ENCODE data around the gene PRELP. TPM values are rescaled to one million over a fixed set of nuclear protein-coding genes. Genes with fewer than 3 reads are reported as not detected.

Gene PRELP
- total RNA-seq, 1 experiment from 2014 or later: not detected

- H3K27ac ChIP-seq (ENCODE audit: low read length): no peak overlapping the region
- H3K9me3 ChIP-seq (ENCODE audit: control insufficient read depth, insufficient read depth, low read depth, low read length): no peaks in the 10 kb centered on the region
- intact Hi-C loops (cut with micrococcal nuclease; ENCODE audit: unreplicated experiment) (loop anchor here (10.0 kb wide), 1 partner anchor 105 kb away; the partner anchor contains the start of gene ATP2B4), in situ Hi-C loops (cut with HindIII; ENCODE audit: low pct_unique_long_range_greater_than_20kb, low sequenced_read_pairs) (no loop called here)
- DNase-seq (ENCODE audit: low read depth, low spot score): no peak
- no peak for ATAC-seq
- H3K36me3 ChIP-seq (ENCODE audit: control insufficient read depth, insufficient read depth, low read length): no peaks in the 10 kb centered on the region
- POLR2A ChIA-PET: no interaction called here
- no peaks in the 10 kb centered on the region for H3K27me3 ChIP-seq (ENCODE audit: control insufficient read depth, insufficient read depth, low read length)
- no TSS peak for BruUV-seq (replicated peaks)
- CTCF ChIA-PET: no interaction called here
- no peak overlapping the region for H3K4me3 ChIP-seq (ENCODE audit: low read depth in 2 of 2, low read length in 2 of 2)
- H3K4me1 ChIP-seq (ENCODE audit: control insufficient read depth, insufficient read depth, low read length): no peaks in the 10 kb centered on the region
- TF ChIP-seq POLR2AphosphoS5 (IDR thresholded peaks at IDR 0.05; ENCODE audit: low read depth, low read length) (no peak), SIN3A (IDR thresholded peaks at IDR 0.05; ENCODE audit: borderline replicate concordance, insufficient read depth, low read depth, low read length) (no peak), TCF7L2 (IDR thresholded peaks at IDR 0.05; ENCODE audit: low read depth, low read length) (no peak), CTCF (IDR thresholded peaks at IDR 0.05) (no peak)
Measured at GRCh38 chr1:203519896-203520295, 44.3 kb downstream of the PRELP start.

DNA sequence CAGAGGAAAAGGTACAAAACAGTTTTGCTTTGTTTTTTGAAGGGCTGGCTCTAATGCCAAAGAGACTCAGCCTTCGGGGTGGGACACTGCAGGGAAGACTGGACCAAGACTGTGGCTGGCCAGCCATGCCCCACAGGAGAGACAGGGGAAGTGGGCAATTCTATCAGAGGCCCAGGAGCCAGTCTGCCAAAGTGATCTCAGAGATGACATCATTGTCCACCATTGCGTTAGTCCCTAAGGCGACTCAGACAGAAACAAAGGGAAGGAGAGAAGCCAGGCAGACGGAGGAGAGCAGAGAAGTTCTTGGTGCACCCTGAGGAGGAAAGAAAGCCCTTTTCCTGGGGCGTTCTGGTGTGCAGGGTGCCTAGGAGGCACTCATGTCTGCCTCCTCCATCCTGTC is 44.7 kb downstream of the PRELP start:
- DNase-seq (ENCODE audit: low read depth, low spot score) (no peak), ATAC-seq (no peak)
- H3K4me1 ChIP-seq (ENCODE audit: control insufficient read depth, insufficient read depth, low read length): no peaks in the 10 kb centered on the region
- in situ Hi-C loops (cut with HindIII; ENCODE audit: low pct_unique_long_range_greater_than_20kb, low sequenced_read_pairs): no loop called here
- TF ChIP-seq, protein P1, sequence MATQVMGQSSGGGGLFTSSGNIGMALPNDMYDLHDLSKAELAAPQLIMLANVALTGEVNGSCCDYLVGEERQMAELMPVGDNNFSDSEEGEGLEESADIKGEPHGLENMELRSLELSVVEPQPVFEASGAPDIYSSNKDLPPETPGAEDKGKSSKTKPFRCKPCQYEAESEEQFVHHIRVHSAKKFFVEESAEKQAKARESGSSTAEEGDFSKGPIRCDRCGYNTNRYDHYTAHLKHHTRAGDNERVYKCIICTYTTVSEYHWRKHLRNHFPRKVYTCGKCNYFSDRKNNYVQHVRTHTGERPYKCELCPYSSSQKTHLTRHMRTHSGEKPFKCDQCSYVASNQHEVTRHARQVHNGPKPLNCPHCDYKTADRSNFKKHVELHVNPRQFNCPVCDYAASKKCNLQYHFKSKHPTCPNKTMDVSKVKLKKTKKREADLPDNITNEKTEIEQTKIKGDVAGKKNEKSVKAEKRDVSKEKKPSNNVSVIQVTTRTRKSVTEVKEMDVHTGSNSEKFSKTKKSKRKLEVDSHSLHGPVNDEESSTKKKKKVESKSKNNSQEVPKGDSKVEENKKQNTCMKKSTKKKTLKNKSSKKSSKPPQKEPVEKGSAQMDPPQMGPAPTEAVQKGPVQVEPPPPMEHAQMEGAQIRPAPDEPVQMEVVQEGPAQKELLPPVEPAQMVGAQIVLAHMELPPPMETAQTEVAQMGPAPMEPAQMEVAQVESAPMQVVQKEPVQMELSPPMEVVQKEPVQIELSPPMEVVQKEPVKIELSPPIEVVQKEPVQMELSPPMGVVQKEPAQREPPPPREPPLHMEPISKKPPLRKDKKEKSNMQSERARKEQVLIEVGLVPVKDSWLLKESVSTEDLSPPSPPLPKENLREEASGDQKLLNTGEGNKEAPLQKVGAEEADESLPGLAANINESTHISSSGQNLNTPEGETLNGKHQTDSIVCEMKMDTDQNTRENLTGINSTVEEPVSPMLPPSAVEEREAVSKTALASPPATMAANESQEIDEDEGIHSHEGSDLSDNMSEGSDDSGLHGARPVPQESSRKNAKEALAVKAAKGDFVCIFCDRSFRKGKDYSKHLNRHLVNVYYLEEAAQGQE (IDR thresholded peaks at IDR 0.05; ENCODE audit: insufficient read depth in 1 of 2, low read depth in 2 of 2, low read length in 1 of 2): no peak
- TF ChIP-seq CTCF (IDR thresholded peaks at IDR 0.05) (no peak), POLR2AphosphoS5 (IDR thresholded peaks at IDR 0.05; ENCODE audit: low read depth, low read length) (no peak), TCF7L2 (IDR thresholded peaks at IDR 0.05; ENCODE audit: low read depth, low read length) (no peak)
- BruUV-seq (replicated peaks): no TSS peak
- H3K36me3 ChIP-seq (ENCODE audit: control insufficient read depth, insufficient read depth, low read length): no peaks in the 10 kb centered on the region
- ChIA-PET CTCF (no interaction called here), POLR2A (no interaction called here)
- no peaks in the 10 kb centered on the region for H3K27me3 ChIP-seq (ENCODE audit: control insufficient read depth, insufficient read depth, low read length)
- no peaks in the 10 kb centered on the region for H3K9me3 ChIP-seq (ENCODE audit: control insufficient read depth, insufficient read depth, low read depth, low read length)
- intact Hi-C loops (cut with micrococcal nuclease; ENCODE audit: unreplicated experiment): no loop called here
- H3K27ac ChIP-seq (ENCODE audit: low read length): no peak overlapping the region
- H3K4me3 ChIP-seq (ENCODE audit: low read depth in 2 of 2, low read length in 2 of 2): no peak overlapping the region
